Psoas muscle (tissue), 8 donors: ENCODE measurements around the gene ETV5. TPM values are rescaled to one million over a fixed set of nuclear protein-coding genes. Genes with fewer than 3 reads are reported as not detected.

Experiments
- ATAC-seq, 4 donors: fragments of 200-7000 bp; cut with Tn5 transposase; one replicate each; pipeline ENCODE4 v1.9.1; 2020; ENCODE audit warnings: moderate library complexity in 3 of 4, mild to moderate bottlenecking in 2 of 4
- DNase-seq, 2 donors: peaks; one replicate each; pipeline ENCODE4 v3.0.0-alpha.2; 2020
- H3K27ac ChIP-seq: fragments of 200-600 bp; one replicate; pipeline ENCODE4 v1.8.0; 2022
- H3K27me3 ChIP-seq, 3 donors: fragments of 200-600 bp in 1 of 3; one replicate each; pipeline versions ENCODE4 v1.6.1 to v1.8.0; 2013 to 2022; ENCODE audit warnings: low read length in 2 of 3, mild to moderate bottlenecking in 2 of 3, moderate library complexity in 1 of 3; ENCODE audit not compliant: insufficient read depth in 3 of 3
- H3K36me3 ChIP-seq, 2 donors: fragments of 200-600 bp in 1 of 2; one replicate each; pipeline versions ENCODE4 v1.6.1 to v1.8.0; 2013 to 2022; ENCODE audit warnings: low read depth in 1 of 2, mild to moderate bottlenecking in 1 of 2, moderate library complexity in 1 of 2; ENCODE audit not compliant: insufficient read depth in 1 of 2
- H3K4me1 ChIP-seq: fragments of 200-600 bp; one replicate; pipeline ENCODE4 v1.8.0; 2022
- H3K4me3 ChIP-seq: fragments of 200-600 bp; one replicate; pipeline ENCODE4 v1.8.0; 2022; ENCODE audit warnings: mild to moderate bottlenecking
- H3K9me3 ChIP-seq: fragments of 200-600 bp; one replicate; pipeline ENCODE4 v1.8.0; 2022
- CTCF ChIP-seq: fragments of 200-600 bp; IDR thresholded peaks from one replicate; pipeline ENCODE4 v1.8.0; 2022; ENCODE audit warnings: antibody characterized with exemption
- whole genome bisulfite sequencing, 3 donors: extraction: QIAGEN DNeasy Blood & Tissue Kit; methylation state at CpG; one replicate each; pipeline versions ENCODE4 v1.1.6 to v1.1.7; 2013; 5-methylcytosine and 5-hydroxymethylcytosine counted together
- intact Hi-C, 2 donors: fragments of 100-400 bp; cut with DNase I; formaldehyde crosslinking; loops; one replicate each; pipeline versions ENCODE4 v1.11.0 to v1.14.2; 2022
- polyA plus RNA-seq, 3 donors: library from polyadenylated mRNA; stranded (reverse); fragments of 200-250 nt; gene quantifications; one replicate each; pipeline ENCODE4 v1.2.3, GENCODE V29; 2013
- total RNA-seq, 4 donors: library from RNA; stranded (reverse); fragmentation: NEBNext Ultra II Directional in 2 of 4; extraction: Animal tissue kit (Norgen Biotek cat#: 25700) in 2 of 4; gene quantifications; one replicate each; pipeline versions ENCODE4 v1.2.1 to v1.2.4, GENCODE V29; 2021 to 2023
- donor health status: healthy with polysubstance abuse.
- donor health status: DM: no; HTN: no; CAD: no; lungs with moderate emphysema.
- donor health status: Bipolar disorder and iron deficiency.
- donor health status: healthy.
- donor health status: DM: yes; HTN: yes; CAD: no.
- donor health status: DM: no; HTN: no; CAD: no.
- donor health status: DM: no; HTN: no; CAD: no.
- donor health status: DM: yes; HTN: yes; CAD: no.

ETV5 gene
- total and polyA plus RNA-seq, 7 donors, result 7.2 to 47.1 (median 8.0) TPM

GRCh38 chr3:186127463-186127862, 18.6 kb upstream of the ETV5 start:
- H3K27me3 ChIP-seq, result no peaks in the 10 kb centered on the region
- H3K27ac ChIP-seq, result no peak overlapping the region
- intact Hi-C loops, result no loop called here
- H3K9me3 ChIP-seq, result no peaks in the 10 kb centered on the region
- no peak for ATAC-seq
- WGBS, 3 donors, result 91 to 92% (median 91%) methylated on average over 7 of the region's 7 CpGs
- H3K4me1 ChIP-seq, result no peaks in the 10 kb centered on the region
- no peak for TF ChIP-seq CTCF
- no peak overlapping the region for H3K4me3 ChIP-seq
- DNase-seq, result no peak
- H3K36me3 ChIP-seq, result no peaks in the 10 kb centered on the region

- no peak for TF ChIP-seq CTCF
- Histone ChIP-seq H3K36me3 (no peaks in the 10 kb centered on the region), H3K9me3 (no peaks in the 10 kb centered on the region), H3K4me1 (no peaks in the 10 kb centered on the region), H3K27me3 (no peaks in the 10 kb centered on the region), H3K4me3 (no peak overlapping the region), H3K27ac (no peak overlapping the region)
- 90 to 100% (median 99%) methylated on average over 2 of the region's 2 CpGs for WGBS, 3 donors
- no peak for ATAC-seq
- no peak for DNase-seq
- intact Hi-C loops, result no loop called here
These were observed 16.2 kb upstream of the ETV5 start for GRCh38 chr3:186125118-186125517.

- Histone ChIP-seq H3K36me3 (no peaks in the 10 kb centered on the region), H3K4me3 (no peak overlapping the region), H3K27ac (no peak overlapping the region), H3K27me3 (no peaks in the 10 kb centered on the region), H3K4me1 (no peaks in the 10 kb centered on the region), H3K9me3 (no peaks in the 10 kb centered on the region)
- TF ChIP-seq CTCF, result no peak
- intact Hi-C loops, result no loop called here
- ATAC-seq (no peak), DNase-seq (no peak)
- 67 to 82% (median 73%) methylated on average over 5 of the region's 5 CpGs for WGBS, 3 donors
These were observed 15.7 kb upstream of the ETV5 start for GRCh38 chr3:186124592-186124991.

GRCh38 chr3:186123012-186123411, 14.1 kb upstream of the ETV5 start:
- no peaks in the 10 kb centered on the region for H3K9me3 ChIP-seq
- intact Hi-C loops, result no loop called here
- no peak overlapping the region for H3K4me3 ChIP-seq
- H3K27me3 ChIP-seq, result no peaks in the 10 kb centered on the region
- no peak for DNase-seq
- 68 to 74% (median 71%) methylated on average over 5 of the region's 5 CpGs for WGBS, 3 donors
- H3K4me1 ChIP-seq, result no peaks in the 10 kb centered on the region
- TF ChIP-seq CTCF, result no peak
- H3K36me3 ChIP-seq, result no peaks in the 10 kb centered on the region
- H3K27ac ChIP-seq, result no peak overlapping the region
- ATAC-seq, result no peak

- H3K4me3 ChIP-seq, result no peak overlapping the region
- TF ChIP-seq CTCF, result no peak
- no peak for ATAC-seq
- intact Hi-C loops, result no loop called here
- H3K27ac ChIP-seq, result no peak overlapping the region
- no peaks in the 10 kb centered on the region for H3K9me3 ChIP-seq
- DNase-seq, result no peak
- peaks cover 0 to 5% (median 0%) of the 10 kb centered on the region in 3 donors for H3K27me3 ChIP-seq
- H3K4me1 ChIP-seq, result no peaks in the 10 kb centered on the region
- WGBS, 3 donors, result 20 to 30% (median 25%) methylated on average over 2 of the region's 2 CpGs
- H3K36me3 ChIP-seq, result no peaks in the 10 kb centered on the region
These were observed 13.1 kb upstream of the ETV5 start for GRCh38 chr3:186121968-186122367.
